SK-N-SH treated with all-trans-retinoic acid at 6 μM for 48 hours (cell line): Measurements from ENCODE around the gene OR2T27.

Experiments used
- CREB5 ChIP-seq: fragments of 250-450 bp; sonication (Bioruptor Pico); IDR thresholded peaks from 2 replicates; pipeline ENCODE4 v1.5.1; 2020; ENCODE audit warnings: low read depth, mild to moderate bottlenecking, moderate library complexity
- CSDC2 ChIP-seq: fragments of 250-450 bp; sonication (Bioruptor Pico); IDR thresholded peaks from 2 replicates; pipeline ENCODE4 v1.5.0; 2020; ENCODE audit warnings: mild to moderate bottlenecking, moderate library complexity
- OSR1 ChIP-seq: fragments of 250-450 bp; sonication (Bioruptor Pico); IDR thresholded peaks from 2 replicates; pipeline ENCODE4 v1.8.0; 2022; ENCODE audit warnings: moderate library complexity, mild to moderate bottlenecking, inconsistent platforms
- SNAI2 ChIP-seq: fragments of 250-450 bp; sonication (Bioruptor Pico); IDR thresholded peaks from 2 replicates; pipeline ENCODE4 v1.5.0; 2020; ENCODE audit warnings: mild to moderate bottlenecking, moderate library complexity
- ZFP3 ChIP-seq: fragments of 250-450 bp; sonication (Bioruptor Pico); IDR thresholded peaks from 2 replicates; pipeline ENCODE4 v1.5.0; 2020; ENCODE audit warnings: mild to moderate bottlenecking, moderate library complexity
- ZFP30 ChIP-seq: fragments of 450-650 bp; formaldehyde crosslinking; IDR thresholded peaks from 2 replicates; pipeline ENCODE4 v1.5.0; 2022; ENCODE audit warnings: mild to moderate bottlenecking, moderate library complexity
- TF ChIP-seq, protein P1 (sequence below): fragments of 250-450 bp; sonication (Bioruptor Pico); IDR thresholded peaks from 2 replicates; pipeline ENCODE4 v1.5.0; 2020; ENCODE audit warnings: mild to moderate bottlenecking, moderate library complexity
- TF ChIP-seq, protein P2 (sequence below): fragments of 250-450 bp; sonication (Bioruptor Pico); IDR thresholded peaks from 2 replicates; pipeline ENCODE4 v1.8.0; 2021; ENCODE audit warnings: low read depth, mild to moderate bottlenecking, moderate library complexity, borderline replicate concordance

DNA sequence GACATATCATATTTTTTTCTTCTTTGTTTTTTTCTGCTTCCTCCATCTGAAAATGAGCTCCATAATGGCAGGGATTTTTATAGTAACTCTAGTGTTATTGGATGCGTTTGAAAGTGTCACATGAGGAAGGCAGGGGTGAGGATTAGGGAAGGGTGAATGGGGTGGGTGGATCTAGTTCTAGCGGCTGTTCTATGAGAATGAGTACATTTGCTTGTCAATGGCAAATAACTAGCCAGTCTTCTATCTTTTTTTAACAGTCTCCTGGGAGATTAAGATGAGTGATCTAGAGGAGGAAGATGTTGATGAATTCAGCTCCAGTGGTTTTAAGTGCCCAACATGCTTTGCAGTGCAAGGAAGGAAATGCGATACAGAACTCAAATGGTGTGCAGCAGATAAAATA, 41.4 kb upstream of the OR2T27 start:
- TF ChIP-seq, protein P1, sequence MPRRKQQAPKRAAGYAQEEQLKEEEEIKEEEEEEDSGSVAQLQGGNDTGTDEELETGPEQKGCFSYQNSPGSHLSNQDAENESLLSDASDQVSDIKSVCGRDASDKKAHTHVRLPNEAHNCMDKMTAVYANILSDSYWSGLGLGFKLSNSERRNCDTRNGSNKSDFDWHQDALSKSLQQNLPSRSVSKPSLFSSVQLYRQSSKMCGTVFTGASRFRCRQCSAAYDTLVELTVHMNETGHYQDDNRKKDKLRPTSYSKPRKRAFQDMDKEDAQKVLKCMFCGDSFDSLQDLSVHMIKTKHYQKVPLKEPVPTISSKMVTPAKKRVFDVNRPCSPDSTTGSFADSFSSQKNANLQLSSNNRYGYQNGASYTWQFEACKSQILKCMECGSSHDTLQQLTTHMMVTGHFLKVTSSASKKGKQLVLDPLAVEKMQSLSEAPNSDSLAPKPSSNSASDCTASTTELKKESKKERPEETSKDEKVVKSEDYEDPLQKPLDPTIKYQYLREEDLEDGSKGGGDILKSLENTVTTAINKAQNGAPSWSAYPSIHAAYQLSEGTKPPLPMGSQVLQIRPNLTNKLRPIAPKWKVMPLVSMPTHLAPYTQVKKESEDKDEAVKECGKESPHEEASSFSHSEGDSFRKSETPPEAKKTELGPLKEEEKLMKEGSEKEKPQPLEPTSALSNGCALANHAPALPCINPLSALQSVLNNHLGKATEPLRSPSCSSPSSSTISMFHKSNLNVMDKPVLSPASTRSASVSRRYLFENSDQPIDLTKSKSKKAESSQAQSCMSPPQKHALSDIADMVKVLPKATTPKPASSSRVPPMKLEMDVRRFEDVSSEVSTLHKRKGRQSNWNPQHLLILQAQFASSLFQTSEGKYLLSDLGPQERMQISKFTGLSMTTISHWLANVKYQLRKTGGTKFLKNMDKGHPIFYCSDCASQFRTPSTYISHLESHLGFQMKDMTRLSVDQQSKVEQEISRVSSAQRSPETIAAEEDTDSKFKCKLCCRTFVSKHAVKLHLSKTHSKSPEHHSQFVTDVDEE (CRISPR knock-in tag): no peak
- TF ChIP-seq ZFP30 (CRISPR knock-in tag): no peak
- TF ChIP-seq CREB5: no peak
- no peak for TF ChIP-seq SNAI2 (CRISPR knock-in tag)
- TF ChIP-seq, protein P2, sequence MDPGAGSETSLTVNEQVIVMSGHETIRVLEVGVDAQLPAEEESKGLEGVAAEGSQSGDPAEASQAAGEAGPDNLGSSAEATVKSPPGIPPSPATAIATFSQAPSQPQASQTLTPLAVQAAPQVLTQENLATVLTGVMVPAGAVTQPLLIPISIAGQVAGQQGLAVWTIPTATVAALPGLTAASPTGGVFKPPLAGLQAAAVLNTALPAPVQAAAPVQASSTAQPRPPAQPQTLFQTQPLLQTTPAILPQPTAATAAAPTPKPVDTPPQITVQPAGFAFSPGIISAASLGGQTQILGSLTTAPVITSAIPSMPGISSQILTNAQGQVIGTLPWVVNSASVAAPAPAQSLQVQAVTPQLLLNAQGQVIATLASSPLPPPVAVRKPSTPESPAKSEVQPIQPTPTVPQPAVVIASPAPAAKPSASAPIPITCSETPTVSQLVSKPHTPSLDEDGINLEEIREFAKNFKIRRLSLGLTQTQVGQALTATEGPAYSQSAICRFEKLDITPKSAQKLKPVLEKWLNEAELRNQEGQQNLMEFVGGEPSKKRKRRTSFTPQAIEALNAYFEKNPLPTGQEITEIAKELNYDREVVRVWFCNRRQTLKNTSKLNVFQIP (CRISPR knock-in tag): no peak
- no peak for TF ChIP-seq OSR1 (CRISPR knock-in tag)
- no peak for TF ChIP-seq ZFP3 (CRISPR knock-in tag)
- TF ChIP-seq CSDC2: no peak
